Measurements from ENCODE around the gene SPATA17. TPM values are rescaled to one million over a fixed set of nuclear protein-coding genes. Genes with fewer than 3 reads are reported as not detected.

Gene SPATA17
- total and polyA plus RNA-seq, 10 of the 15 experiments (the other 5 are each of a cell fraction or from before 2014, with no cell fraction given), result 0.08 to 0.27 (median 0.11) TPM; not detected in 6

- Histone ChIP-seq H3K36me3 (ENCODE audit: control insufficient read depth in 2 of 2, insufficient read depth in 2 of 2, low read length in 1 of 2) (no peaks in the 10 kb centered on the region), H2AFZ (ENCODE audit: control insufficient read depth, low read depth, low read length) (no peak overlapping the region), H3K4me1 (ENCODE audit: control insufficient read depth, insufficient read depth, low read length) (no peaks in the 10 kb centered on the region), H3K79me2 (ENCODE audit: control insufficient read depth, insufficient read depth, low read length) (no peaks in the 10 kb centered on the region), H4K20me1 (ENCODE audit: control insufficient read depth, insufficient read depth) (no peaks in the 10 kb centered on the region), H3K27ac (ENCODE audit: control insufficient read depth, insufficient read depth) (no peak overlapping the region), H3K9me3 (replicated peaks; ENCODE audit: control insufficient read depth, insufficient read depth, low read length) (no peaks in the 10 kb centered on the region), H3K4me3 (no peak overlapping the region), H3K9ac (ENCODE audit: control insufficient read depth, insufficient read depth, low read length) (no peak overlapping the region), H3K27me3 (replicated peaks in 1 of 2; ENCODE audit: control insufficient read depth in 2 of 2, insufficient read depth in 2 of 2, low read length in 1 of 2) (no peaks in the 10 kb centered on the region), H3K4me2 (ENCODE audit: control insufficient read depth, insufficient read depth) (no peak overlapping the region)
- DNase-seq (ENCODE audit: low read depth, low spot score) (no peak), FAIRE-seq (no peak), ATAC-seq (no peak)
- TF ChIP-seq NBN (IDR thresholded peaks at IDR 0.05) (no peak), MXI1 (IDR thresholded peaks at IDR 0.05; ENCODE audit: low read depth, low read length) (no peak), JUNB (IDR thresholded peaks at IDR 0.05) (no peak), POU2F2 (IDR thresholded peaks at IDR 0.05; ENCODE audit: borderline replicate concordance, low read depth, low read length) (no peak), ZBTB4 (CRISPR knock-in tag; IDR thresholded peaks at IDR 0.05) (no peak), SPI1 (IDR thresholded peaks at IDR 0.05; ENCODE audit: borderline replicate concordance, insufficient read depth, low read depth, low read length) (no peak), SIX5 (IDR thresholded peaks at IDR 0.05; ENCODE audit: low read depth, low read length, severe bottlenecking) (no peak), SREBF2 (IDR thresholded peaks at IDR 0.05; ENCODE audit: low read length) (no peak)
- 35% methylated on average over 3 of the region's 3 CpGs for WGBS (ENCODE audit: insufficient coverage, insufficient replicate concordance, low lambda C conversion rate, missing lambda C conversion rate)
- ChIA-PET CTCF (interaction anchor here (1.4 kb wide), 1 partner anchor 11 kb away, joined by 4 read pairs; no protein-coding TSS in a partner anchor), POLR2A (no interaction called here), SMC1A (ENCODE audit: uncharacterized antibody, unreplicated experiment) (no interaction called here), RAD21 (ENCODE audit: unreplicated experiment) (no interaction called here)
- BruUV-seq (replicated peaks), result no TSS peak
- in situ Hi-C loops (cut with MboI) (no loop called here), intact Hi-C loops (cut with micrococcal nuclease; ENCODE audit: unreplicated experiment) (no loop called here)
These were observed 236.4 kb downstream of the SPATA17 start for GRCh38 chr1:217867446-217867995.

Measured in GM12878 (cell line).